AML-193 (cell line): ENCODE results near the gene SLC39A11.
"Not testable (repeated sequence)": the region's sequence is repeated elsewhere in the genome, so short reads cannot be mapped to it uniquely, and the experiment has no call there.

Experiments used
- DNase-seq, 2 experiments: peaks; one replicate each; lab custom pipeline; 2025; lab: John Stamatoyannopoulos, UW

The SLC39A11 gene

DNA sequence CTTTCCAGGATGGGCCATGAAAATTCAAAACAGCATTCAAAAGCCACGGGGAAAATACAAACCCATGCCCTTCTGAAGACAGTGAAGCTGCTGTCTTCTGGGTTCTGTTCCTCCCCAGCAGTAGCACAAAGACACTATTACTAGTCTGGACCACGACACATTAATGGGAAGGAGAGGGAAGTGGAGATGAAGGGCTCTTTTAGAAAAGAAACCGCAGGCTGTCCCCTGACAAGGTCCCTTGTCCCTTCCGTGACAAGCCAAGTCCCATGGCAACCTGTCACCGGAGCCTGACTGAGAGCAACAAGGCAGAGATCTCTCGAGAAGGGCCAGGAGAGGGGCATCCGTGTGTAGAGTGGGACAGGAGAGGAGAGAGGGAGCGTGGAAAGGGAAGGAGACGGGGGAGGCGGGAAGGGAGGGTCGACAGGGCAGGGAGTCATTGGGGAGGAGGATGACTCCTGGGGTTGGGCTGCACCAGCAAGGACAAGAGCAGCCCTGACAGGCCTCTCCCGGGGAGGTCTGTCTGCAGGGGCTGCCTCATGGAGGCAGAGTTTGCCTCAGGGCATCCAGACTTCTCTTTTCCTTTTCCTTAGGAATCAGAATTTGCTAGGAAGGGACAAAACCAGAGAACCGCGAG is 436.2 kb downstream of the SLC39A11 start:
- DNase-seq, result no peak

DNA sequence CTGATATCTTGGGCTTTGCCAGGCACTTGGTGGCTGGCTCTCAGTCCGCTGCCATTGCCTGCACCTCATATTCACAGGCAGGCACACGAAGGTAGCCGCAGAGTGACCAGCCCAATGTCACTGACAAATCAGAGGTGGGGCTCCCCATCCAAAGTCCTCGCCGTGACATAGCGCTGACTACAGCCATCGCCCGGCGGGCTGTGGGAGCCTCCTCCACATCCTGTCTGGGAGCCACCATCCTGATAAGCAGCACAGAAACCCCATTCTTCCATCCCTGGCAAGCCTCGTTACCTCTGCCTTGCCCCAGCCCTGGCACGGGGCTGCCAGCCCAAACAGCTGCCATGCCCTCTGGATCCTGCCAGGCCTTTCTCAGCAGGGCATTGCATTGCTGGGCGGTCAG is 437.8 kb downstream of the SLC39A11 start:
- DNase-seq, result no peak

DNA sequence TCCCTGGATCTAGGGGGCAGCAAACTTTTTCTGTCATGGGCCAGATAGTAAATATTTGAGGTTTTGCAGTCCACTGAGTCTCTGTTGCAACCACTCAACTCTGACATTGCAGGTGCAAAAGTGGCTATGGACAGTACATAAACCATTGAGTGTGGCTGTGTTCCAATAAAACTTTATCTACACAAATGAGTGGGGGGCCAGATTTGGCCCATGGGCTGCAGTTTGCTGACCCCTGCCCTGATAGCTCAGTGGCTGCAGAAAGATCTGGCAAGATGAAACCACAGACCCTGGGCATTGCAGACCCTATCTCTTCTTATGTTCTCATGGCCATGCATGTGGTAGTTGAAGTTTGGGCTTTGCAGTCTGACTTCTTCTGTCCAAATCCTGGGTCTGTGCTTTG is 440.5 kb downstream of the SLC39A11 start:
- DNase-seq, result no peak

DNA sequence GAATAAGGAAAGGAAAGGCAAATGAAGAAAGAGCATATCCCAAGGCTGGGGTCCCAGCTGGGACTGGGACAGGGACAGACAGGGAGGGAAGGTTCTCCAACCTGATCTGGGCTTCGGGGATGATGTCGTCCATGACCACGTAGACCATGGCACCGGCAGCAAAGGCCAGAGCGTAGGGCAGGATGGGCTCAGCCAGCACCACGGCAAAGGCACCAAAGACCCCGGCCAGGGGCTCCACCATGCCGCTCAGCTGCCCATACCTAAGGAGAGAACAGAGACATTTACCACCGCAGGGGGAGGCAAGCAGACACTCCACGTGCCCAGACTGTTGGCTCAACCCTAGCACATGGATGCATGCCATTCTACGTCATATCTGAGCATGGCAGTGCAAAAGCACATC is 443.8 kb downstream of the SLC39A11 start:
- no peak for DNase-seq

DNA sequence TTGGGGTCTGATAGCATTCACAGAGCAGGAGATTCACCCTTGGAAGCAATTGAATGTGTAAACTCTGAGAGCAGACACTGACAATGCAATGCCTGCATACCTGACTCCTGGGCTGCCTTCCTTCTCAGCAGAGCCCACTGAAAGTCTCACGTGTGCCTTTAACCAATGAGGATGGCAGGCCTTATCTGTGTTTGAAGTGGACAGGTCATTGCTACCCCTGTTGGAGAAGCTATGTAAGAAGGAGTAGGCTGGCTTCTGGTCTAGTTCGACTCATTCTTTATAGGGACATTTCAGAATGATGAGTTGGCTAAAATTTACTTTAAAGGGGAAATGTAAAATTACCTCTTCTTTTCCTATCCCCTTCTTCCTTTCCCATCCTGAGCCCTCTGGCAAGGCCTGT is 446.3 kb downstream of the SLC39A11 start:
- no peak for DNase-seq

DNA sequence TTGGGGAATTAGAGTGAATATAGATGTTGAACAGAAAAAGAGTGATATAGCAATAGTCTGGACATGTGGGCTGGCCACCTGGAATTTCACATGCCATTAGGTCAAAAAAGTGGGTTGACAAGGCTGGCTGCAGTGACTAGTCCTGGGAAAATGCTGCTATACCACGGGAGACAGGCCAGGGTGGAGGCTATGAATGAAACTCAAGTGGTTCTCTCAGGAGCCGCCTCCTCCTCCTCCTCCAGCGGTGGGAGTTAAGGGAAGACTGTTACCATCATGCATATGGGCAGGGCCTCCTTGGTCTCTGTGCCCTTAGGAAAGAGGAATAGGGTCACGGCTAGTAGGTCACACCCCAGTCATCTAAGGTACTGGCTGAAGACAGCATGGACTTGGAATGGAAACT is 448.0 kb downstream of the SLC39A11 start:
- DNase-seq, result no peak

DNA sequence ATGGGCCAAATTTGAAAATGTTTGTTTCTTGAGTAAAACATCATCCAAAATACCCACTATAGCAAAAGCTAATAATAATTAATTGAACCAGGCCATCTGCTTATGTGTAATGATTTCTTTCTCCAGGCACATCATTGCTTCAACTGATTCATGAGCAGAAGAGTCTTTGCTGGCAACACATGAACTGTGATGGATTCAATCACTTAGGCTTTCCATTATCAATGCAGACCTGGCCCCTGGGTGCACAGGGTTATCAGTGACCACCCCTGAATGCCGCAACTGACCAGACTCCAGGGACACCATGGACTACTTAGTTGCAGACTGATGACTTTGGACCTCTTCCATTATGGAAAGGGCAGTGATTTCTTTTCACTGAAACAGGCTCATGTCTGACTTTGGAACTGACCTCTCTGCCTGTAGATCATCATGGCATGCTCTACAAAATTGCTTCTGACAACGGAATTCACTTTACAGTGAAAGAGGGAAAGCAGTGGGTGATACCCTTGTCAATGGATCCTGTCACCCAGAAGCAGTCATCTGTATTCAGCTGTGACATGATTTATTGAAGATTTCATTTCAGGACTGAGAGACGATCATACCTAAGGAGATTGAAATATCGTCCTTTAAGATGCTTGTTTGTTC is 448.8 kb downstream of the SLC39A11 start:
- DNase-seq, result no peak

DNA sequence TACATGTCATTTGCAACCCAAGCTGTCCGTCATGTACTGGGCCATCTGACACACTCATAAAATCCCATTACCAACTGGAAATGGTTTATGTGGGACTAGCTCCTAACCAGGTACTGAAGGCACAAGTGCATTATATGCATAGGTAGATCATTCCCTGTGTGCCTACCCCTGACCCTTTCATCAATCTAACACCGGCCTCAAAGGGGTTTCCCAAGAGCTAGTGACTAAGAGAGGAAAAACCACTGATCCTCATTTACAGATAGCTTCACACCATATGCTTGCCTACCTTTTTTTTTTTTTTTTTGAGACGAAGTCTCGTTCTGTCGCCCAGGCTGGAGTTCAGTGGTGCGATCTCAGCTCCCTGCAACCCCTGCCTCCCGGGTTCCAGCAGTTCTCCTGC is 449.8 kb downstream of the SLC39A11 start:
- no peak for DNase-seq

DNA sequence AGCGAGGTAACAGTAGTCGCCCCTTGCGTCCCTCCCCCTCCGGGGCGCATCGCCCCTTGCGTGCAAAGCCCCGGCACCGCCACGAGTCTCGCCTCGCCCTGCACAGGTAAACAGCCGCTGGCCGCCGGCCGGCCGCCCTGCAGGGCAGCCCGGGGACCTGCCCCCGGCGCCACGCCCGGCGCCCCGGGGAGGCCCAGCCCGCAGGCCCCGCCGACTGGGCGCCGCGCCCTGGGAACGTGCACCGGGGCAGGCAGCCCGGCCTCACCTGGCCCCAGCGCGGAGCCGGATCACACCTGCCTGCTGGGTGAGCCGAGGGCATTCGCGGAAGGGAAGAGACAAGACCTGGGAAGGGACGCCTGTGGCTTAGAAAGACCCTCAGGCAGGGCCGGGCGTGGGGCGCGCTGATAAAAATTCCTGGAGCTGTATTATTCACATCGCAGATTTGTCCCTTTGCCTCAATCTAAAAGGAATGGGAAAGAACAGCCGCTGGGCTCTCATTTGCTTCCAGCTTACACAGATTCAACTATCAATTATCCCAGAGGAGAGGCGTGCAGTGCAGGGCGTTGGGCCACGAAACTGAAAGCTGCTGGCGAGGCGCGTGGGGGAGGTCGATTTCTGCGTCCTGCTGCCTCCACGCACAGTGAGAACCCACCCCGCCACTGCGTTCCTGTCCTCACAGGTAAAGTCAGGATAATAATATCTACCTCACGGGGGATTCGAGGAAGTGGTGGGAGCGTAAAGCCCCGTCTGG is 451.9 kb downstream of the SLC39A11 start:
- no peak for DNase-seq

DNA sequence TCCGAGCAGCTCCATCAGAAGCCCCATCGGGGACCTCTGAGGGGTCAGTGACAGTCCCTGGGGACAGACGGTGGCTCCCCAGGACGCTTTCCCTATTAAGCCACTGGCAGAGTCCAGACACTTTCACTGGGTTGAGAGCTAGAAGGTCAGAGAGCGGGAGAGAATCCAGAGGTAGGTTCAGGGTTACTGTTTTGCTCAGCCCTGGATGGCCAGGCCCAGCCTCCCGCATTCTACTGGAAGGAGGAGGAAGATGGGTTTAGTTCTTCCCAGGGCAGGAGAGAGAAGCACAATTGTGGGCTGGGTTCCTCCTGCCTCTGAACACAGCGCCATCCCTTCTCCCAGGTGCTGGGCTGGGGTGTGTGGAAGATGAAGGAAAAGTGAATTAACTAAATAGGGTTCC is 452.8 kb downstream of the SLC39A11 start:
- DNase-seq, result no peak

DNA sequence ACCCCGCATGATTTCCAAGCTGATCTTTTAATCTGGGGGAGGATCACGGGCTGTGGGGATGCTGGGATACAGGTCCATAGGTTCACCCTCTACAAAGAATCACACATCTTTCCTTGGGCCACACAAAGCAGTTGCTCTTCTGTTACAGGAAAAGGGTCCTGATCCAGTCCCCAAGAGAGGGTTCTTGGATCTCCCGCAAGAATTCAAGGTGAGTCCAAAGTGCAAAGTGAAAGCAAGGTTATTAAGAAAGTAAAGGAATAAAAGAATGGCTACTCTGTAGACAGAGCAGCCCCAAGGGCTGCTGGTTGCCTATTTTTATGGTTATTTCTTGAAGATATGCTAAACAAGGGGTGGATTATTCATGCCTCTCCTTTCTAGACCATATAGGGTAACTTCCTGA is 453.6 kb downstream of the SLC39A11 start:
- not testable (repeated sequence) for DNase-seq

DNA sequence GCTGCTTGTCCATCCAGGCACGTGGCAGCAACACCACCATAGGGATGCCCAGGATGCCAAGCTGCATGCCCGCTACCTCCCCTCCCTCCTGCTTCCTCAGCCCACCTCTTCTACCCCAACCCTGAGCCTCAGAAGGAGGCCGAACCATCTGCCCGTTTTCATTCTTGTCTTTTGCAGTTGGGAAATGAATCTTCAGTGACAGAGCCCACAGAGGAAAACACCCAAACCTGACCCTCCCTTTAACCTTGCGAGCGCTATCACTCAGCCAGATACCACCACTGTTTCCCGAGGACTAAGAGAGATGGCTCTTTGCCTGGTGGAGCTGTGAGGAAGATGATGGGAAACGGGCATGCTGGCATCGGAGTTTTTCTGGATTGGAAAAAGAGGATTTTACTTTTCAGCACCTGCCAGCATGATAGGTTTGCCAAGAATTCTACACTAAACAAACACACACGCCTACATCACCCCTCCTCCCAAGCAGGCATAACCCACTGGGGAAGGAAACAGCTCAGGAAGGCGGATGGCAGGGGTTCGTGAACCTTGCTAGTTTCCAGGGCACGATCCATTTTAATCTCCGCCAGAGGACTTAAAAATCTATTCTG is 457.4 kb downstream of the SLC39A11 start:
- DNase-seq, result no peak

DNA sequence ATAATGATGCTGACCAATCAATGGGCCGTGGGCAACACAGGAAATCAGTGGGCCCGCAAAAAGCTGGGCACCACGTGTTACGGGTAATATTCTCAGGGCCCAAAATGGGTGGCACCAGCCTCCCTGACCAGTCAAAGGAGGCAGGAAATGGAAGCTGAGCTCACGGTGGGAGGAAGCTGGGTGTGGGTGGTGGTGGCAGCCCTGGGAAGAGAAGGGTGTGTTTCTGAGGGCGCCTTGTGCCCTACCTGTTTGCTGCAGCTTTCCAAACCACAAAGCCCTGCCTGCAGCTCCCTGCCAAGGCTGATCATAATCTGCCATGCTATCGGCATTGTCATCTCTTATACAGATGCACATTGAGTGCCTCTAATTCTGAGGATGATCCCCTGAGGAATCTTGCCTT is 457.9 kb downstream of the SLC39A11 start:
- no peak for DNase-seq

DNA sequence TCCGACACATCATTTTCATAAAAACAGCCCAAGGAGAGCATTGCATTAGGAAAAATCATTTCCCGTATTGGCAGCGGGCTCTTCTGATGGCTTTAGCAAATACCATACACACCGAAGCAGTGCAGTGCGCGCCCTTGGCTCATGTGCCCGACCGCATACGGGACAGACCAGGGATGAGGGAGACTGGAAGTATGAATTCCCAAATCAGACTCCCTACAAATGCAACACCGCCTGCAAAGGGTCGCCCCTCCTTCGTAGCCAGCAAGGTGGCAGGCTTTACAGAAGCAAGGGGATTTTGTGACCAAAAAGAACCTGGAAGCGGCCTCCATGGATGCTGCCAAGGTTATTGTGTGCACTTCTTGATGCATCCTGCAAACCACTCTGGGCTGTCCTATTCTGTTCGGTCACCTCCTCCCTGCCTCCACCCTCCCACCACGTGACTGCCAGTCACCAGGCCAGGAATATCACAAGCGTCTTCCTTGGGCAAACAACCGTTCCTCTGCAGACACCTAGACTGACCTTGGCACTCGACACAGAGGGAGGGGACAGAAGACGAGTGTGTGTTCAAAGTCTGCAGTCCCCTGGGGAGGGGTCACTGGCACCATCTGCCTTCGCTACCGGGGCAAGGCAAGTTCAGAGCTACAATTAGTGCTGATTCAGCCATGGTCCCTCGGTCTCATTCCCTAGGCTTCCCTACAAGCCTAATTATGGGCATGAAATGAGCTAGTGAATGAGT is 460.4 kb downstream of the SLC39A11 start:
- no peak for DNase-seq

DNA sequence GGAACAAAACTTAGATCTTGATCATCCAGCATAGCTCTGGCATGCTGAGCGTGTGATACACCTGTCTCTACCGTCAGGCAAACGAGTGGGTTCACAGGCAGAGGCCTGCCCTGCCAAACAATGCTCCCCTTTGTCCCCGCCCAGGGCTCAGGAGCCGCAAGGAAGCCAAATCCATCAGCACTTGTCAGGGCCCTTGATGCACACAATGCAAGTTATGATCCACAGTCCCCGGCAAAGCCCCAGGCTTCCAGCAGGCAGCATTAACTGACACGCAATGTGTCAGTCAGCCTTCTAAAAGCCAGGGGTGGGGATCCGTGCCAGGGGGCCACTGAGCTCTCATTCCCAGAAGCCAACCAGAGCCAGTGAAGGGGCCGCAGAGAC is 460.9 kb downstream of the SLC39A11 start:
- no peak for DNase-seq

DNA sequence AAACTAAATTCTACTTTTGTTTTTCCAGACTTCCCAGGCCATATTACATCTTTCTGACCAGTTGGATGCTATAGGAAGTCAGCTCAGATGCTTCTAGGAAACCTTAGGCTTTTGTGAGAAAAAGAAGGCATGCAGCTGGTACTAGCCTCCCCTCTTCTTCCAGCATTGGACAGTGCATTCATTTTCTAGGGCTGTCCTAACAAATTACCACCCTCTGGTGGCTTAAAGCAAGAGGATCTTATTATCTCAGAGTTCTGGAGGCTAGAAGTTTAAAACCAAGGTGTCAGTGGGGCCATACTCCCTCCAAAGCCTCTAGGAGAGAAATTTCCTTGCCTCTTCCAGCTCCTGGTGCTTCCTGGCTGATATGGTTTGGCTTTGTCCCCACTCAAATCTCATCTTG is 467.8 kb downstream of the SLC39A11 start:
- DNase-seq, result no peak

DNA sequence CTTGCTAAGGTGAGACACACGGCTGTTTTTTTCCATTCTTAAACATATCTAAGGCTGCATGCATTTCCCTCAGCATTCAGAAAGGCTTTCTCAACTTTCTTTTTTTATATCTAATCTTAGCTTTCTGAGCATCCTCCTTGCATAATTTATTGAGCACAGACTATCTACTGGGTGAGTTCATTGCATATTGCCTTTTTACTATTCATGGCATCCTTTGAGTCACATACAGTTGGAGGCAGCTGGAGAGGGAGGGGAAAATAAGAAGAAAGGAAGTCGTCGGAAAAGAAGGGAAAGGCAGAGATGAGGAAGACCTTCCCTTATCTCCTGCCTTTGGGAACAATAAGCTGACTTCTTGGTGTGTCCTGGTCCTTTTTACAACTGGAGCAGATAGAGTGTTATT is 468.3 kb downstream of the SLC39A11 start:
- no peak for DNase-seq

DNA sequence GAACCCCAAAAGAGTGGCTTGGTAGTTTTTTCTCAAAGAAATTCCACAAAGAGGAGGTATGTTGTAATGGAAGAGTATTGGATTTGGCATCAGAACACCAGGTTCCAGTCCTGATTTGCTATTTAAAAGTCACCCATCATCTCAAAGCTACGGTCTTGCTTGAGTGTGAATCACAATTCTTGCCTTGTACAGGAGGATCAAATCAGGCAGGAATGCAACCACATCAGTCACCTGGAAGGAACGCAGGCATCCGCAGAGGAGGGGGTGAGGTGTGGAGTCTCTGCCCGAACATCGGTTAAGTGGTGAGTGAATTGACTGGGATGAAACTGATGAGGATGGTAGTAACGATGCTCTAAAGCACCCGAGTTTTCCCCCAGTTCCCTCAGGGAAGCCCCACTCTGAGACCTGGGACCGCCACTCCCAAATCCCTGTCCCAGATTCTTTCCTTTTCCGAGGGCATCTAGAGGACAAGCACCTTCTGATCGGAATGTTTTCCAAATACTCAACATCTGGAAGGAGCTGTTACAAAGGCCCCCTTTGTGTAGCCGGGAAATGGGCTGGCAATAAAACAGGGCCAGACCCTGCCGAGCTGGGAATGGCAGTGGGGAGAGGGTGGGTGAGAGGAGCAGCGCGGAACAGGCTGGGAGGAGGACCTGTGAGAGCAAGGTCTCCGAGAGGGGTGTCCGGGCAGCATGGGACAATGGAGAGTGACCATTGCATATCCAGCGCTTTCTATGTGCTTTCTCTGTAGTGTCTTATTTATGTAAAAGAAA is 469.6 kb downstream of the SLC39A11 start:
- DNase-seq, result no peak

DNA sequence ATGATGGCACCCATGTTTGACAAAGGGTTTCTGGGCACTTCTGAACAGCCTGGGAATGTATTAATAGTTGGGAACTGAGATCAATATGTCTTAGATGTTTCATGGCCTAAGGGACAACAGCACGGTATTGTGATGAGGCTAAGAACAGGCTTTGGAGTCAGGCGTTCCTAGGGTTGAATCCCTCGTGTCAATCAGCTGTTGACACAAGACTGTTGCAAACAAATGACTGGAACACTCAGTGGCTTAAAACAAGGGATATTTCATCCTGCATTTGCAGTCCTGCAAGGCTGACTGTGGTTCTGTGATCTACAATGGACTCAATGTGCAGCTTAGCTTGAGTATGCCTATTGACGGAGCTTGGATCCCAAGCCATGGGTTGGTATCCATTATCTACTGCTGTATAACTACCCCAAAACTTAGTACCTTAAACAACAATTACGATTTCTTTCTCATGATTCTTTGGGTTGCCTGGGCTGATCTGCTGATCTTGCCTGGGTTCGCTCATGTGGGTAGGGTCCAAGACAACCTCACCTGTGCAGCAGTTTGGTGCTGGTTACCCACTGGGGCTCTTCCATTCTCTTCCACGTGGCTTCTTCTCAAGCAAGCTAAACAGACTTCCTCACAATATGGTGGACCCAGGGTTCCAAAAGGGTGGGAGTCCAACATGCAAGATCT is 472.4 kb downstream of the SLC39A11 start:
- no peak for DNase-seq

DNA sequence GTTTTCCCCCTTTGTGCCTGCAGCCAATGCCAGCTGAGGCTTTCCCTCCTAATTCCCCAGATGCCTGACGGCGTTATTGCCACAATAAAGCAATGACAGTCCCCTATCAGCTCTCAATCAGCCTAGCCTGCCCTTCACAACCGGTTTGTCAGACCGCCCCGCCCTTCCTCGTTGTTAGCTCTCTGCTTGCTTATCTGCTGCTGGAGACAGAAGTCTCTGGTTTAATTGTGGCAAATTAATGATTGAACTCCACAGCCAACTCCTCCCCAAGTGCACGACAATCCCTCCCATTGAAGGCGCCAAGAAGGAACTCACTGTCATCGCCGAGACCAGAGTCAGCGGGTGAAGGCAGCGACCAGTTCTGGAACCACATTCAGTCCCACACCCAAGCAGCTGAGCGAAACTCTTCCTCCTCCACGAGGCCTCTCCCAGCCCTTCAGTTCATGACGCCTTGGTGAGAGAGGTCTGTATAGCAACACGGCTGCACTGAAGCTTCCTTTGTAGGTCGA is 474.4 kb downstream of the SLC39A11 start:
- no peak for DNase-seq

DNA sequence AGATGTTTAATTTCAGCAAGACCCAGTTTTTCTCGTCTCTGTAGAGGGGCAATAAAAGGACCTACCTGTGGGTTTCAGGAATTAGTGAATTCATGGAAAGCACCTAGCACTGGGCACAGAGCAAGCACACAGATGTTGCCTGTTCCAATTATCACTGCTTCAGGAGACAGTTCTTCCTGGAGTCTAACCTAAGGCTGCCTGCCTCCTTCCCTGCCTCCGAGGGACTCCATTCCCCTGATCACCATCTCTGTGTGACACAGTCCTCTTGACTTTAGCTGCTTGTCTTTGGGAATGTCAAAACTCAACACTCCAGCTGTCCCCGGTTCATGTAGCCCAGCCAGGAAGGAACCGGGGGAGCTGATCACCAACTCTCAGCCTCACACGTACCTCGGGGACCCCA is 474.9 kb downstream of the SLC39A11 start:
- DNase-seq, result no peak
